Measurements from ENCODE around the gene ARMC10. TPM values are rescaled to one million over a fixed set of nuclear protein-coding genes. Genes with fewer than 3 reads are reported as not detected.
A peak's percentile ranks its signal among the peaks of the same experiment; 100 is the strongest.

ARMC10 gene
- total and polyA plus RNA-seq, 9 of the 15 experiments (the other 6 are each of a cell fraction or from before 2014, with no cell fraction given): 17.0 to 113 (median 72.6) TPM

DNA sequence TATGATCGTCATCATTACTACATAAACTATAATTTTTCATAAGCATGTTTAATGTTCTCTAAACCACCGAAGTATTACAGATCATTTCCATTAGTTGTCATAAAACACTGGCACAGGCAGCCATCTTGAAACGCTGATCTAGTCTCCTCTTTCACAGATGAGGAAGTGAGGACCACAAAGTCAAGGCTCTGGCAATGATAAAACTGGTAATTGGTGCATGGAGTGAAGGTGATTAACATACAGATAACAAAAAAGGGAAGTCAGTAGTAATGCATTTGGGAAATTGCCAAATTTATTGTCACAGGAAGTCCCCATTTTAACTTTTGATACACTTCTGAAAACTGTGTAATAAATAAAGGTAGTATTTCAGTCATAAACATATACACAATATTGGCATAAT lies 49.6 kb upstream of the ARMC10 start (continued):
- TF ChIP-seq, protein P1, sequence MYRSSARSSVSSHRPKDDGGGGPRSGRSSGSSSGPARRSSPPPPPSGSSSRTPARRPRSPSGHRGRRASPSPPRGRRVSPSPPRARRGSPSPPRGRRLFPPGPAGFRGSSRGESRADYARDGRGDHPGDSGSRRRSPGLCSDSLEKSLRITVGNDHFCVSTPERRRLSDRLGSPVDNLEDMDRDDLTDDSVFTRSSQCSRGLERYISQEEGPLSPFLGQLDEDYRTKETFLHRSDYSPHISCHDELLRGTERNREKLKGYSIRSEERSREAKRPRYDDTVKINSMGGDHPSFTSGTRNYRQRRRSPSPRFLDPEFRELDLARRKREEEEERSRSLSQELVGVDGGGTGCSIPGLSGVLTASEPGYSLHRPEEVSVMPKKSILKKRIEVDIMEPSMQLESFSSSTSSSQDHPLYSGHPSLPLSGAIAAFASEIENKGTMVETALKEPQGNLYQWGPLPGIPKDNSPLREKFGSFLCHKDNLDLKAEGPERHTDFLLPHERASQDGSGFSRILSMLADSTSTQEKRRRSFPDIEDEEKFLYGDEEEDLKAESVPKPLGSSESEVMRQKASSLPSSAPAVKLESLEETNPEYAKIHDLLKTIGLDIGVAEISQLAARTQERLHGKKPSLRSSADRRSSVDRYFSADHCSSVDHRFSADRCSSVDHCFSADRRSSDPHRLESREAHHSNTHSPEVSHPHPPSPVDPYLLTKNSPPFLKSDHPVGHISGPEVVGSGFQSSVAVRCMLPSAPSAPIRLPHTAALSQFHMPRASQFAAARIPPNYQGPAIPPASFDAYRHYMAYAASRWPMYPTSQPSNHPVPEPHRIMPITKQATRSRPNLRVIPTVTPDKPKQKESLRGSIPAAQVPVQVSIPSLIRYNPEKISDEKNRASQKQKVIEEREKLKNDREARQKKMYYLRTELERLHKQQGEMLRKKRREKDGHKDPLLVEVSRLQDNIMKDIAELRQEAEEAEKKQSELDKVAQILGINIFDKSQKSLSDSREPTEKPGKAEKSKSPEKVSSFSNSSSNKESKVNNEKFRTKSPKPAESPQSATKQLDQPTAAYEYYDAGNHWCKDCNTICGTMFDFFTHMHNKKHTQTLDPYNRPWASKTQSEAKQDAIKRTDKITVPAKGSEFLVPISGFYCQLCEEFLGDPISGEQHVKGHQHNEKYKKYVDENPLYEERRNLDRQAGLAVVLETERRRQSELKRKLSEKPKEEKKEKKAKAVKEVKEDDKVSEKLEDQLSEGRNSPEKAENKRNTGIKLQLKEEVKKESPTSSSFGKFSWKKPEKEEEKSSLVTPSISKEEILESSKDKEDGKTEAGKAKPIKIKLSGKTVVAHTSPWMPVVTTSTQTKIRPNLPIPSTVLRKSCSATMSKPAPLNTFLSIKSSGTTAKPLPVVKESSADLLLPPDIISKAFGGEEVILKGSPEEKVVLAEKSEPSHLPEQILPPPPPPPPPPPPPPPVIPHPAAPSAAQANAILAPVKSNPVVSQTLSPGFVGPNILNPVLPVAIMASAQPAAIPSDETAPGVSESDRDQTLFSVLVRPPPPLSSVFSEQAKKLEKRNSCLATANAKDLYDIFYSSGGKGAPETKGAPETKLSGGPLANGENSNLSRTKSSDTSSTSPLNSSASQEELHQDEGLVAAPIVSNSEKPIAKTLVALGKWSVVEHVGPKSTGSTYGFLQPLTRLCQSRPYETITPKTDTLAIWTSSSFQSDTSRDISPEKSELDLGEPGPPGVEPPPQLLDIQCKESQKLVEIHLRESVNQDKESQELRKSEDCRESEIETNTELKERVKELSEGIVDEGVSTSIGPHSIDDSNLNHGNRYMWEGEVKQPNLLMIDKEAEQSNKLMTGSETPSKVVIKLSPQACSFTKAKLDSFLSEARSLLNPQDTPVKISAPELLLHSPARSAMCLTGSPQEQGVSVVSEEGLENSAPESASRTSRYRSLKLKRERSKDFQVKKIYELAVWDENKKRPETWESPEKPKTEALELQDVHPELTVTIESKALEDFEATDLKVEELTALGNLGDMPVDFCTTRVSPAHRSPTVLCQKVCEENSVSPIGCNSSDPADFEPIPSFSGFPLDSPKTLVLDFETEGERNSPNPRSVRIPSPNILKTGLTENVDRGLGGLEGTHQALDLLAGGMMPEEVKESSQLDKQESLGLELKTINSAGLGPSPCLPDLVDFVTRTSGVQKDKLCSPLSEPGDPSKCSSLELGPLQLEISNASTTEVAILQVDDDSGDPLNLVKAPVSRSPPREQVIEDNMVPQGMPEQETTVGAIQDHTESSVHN (IDR thresholded peaks at IDR 0.05; ENCODE audit: borderline replicate concordance in 1 of 2, low read depth in 1 of 2): 0 out of 4 replicates have a peak, but pooled peaks of 1 of the 2 experiments have one; percentile 25
- TF ChIP-seq STAT5A (IDR thresholded peaks at IDR 0.05; ENCODE audit: borderline replicate concordance, low read length): peak; percentile 68
- TF ChIP-seq RBBP5 (IDR thresholded peaks at IDR 0.05; ENCODE audit: borderline replicate concordance, insufficient read depth, low read length, poor library complexity, severe bottlenecking): no peak
- TF ChIP-seq, protein P2, sequence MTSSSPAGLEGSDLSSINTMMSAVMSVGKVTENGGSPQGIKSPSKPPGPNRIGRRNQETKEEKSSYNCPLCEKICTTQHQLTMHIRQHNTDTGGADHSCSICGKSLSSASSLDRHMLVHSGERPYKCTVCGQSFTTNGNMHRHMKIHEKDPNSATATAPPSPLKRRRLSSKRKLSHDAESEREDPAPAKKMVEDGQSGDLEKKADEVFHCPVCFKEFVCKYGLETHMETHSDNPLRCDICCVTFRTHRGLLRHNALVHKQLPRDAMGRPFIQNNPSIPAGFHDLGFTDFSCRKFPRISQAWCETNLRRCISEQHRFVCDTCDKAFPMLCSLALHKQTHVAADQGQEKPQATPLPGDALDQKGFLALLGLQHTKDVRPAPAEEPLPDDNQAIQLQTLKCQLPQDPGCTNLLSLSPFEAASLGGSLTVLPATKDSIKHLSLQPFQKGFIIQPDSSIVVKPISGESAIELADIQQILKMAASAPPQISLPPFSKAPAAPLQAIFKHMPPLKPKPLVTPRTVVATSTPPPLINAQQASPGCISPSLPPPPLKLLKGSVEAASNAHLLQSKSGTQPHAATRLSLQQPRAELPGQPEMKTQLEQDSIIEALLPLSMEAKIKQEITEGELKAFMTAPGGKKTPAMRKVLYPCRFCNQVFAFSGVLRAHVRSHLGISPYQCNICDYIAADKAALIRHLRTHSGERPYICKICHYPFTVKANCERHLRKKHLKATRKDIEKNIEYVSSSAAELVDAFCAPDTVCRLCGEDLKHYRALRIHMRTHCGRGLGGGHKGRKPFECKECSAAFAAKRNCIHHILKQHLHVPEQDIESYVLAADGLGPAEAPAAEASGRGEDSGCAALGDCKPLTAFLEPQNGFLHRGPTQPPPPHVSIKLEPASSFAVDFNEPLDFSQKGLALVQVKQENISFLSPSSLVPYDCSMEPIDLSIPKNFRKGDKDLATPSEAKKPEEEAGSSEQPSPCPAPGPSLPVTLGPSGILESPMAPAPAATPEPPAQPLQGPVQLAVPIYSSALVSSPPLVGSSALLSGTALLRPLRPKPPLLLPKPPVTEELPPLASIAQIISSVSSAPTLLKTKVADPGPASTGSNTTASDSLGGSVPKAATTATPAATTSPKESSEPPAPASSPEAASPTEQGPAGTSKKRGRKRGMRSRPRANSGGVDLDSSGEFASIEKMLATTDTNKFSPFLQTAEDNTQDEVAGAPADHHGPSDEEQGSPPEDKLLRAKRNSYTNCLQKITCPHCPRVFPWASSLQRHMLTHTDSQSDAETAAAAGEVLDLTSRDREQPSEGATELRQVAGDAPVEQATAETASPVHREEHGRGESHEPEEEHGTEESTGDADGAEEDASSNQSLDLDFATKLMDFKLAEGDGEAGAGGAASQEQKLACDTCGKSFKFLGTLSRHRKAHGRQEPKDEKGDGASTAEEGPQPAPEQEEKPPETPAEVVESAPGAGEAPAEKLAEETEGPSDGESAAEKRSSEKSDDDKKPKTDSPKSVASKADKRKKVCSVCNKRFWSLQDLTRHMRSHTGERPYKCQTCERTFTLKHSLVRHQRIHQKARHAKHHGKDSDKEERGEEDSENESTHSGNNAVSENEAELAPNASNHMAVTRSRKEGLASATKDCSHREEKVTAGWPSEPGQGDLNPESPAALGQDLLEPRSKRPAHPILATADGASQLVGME (CRISPR knock-in tag; IDR thresholded peaks at IDR 0.05): 0 out of 2 replicates have a peak, but pooled peaks have one; percentile 31
- peak; percentile 56; the same call in 1 of the 2 replicates for TF ChIP-seq ESRRA (IDR thresholded peaks at IDR 0.05; ENCODE audit: borderline replicate concordance, low read depth)
- TF ChIP-seq CCNT2 (IDR thresholded peaks at IDR 0.05; ENCODE audit: borderline replicate concordance, extremely low read depth, insufficient read length, low read depth, low read length): peak; percentile 79
- peak; percentile 67; the same call in 1 of the 2 replicates for TF ChIP-seq EHMT2 (IDR thresholded peaks at IDR 0.05)
- TF ChIP-seq GATA2 (CRISPR knock-in tag; IDR thresholded peaks at IDR 0.05): peak; percentile 92
- TF ChIP-seq ZEB2 (IDR thresholded peaks at IDR 0.05): 0 out of 2 replicates have a peak, but pooled peaks have one; percentile 36
- TF ChIP-seq LEF1 (IDR thresholded peaks at IDR 0.05): peak; percentile 56; the same call in 1 of the 2 replicates
- peak; percentile 68; the same call in 1 of the 2 replicates for TF ChIP-seq HDAC2 (IDR thresholded peaks at IDR 0.05)
- TF ChIP-seq YY1 (IDR thresholded peaks at IDR 0.05; ENCODE audit: borderline replicate concordance in 1 of 3, control insufficient read depth in 1 of 3, extremely low read depth in 1 of 3, insufficient read depth in 3 of 3, insufficient read length in 1 of 3, insufficient replicate concordance in 2 of 3, low read depth in 1 of 3, low read length in 2 of 3): peak; percentile 16 to 94 (median 59)
- peak; percentile 95 for TF ChIP-seq SMARCA4 (IDR thresholded peaks at IDR 0.05)

Measured in K562 (cell line).